ENCODE measurements around the gene PRKG1.

Gene PRKG1

DNA sequence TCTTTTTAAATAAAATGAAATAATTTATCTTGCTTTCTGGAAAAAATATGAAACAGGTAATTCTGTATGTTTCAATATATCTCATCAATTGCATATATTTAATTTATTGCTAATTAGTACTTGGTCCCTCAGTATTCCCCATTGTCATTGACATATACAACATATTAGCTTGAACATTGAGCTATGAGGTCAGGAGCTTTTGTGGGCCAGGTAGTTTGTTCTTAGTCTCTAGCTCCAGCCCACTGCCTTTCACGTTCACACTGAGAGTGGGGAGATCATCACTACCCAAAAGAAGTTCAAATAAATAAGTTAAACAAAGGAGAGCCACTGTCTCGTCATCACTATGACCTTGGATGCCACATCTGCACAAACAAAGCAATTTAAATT lies 1185.1 kb downstream of the PRKG1 start:
- ChIA-PET POLR2A (ENCODE audit: low non-redundant PET) (no interaction called here), CTCF (interaction anchor here (0.9 kb wide), 1 partner anchor 49 kb away, joined by 3 read pairs; no protein-coding TSS in a partner anchor)
- no peak for DNase-seq (ENCODE audit: low spot score)
- H3K27ac ChIP-seq = no peak overlapping the region
- no peak for TF ChIP-seq CTCF (conservative IDR thresholded peaks at IDR 0.05; ENCODE audit: low read depth)

DNA sequence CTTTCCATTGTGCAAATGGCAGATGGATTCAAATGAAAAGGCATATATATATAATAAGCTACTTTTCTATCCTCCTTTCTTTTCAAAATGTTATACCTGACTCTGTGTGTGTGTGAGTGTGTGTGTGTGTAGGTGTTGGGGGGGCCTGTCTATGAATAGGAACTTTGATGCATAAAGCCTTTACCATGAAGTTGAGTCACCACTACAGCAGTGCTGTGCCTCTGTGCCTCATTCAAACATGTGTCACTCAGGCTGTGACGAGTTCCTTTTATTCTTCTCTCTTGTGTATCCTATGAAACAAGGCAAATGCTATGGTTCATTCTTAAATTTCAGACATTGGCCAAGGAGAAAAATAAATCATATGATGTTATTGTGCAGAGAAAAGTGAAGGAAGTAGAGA lies 1187.1 kb downstream of the PRKG1 start:
- POLR2A ChIA-PET (ENCODE audit: low non-redundant PET) = no interaction called here
- no peak for DNase-seq (ENCODE audit: low spot score)
- no peak overlapping the region for H3K27ac ChIP-seq
- TF ChIP-seq CTCF (conservative IDR thresholded peaks at IDR 0.05; ENCODE audit: low read depth) = no peak
- CTCF ChIA-PET = interaction anchor here (0.6 to 0.7 kb wide), 4 partner anchors 9 to 426 kb away, joined by 3 to 5 read pairs (median 3); no protein-coding TSS in a partner anchor

- no peak for DNase-seq (ENCODE audit: low spot score)
- ChIA-PET CTCF (interaction anchor here (0.5 kb wide), 1 partner anchor 261 kb away, joined by 3 read pairs; no protein-coding TSS in a partner anchor), POLR2A (ENCODE audit: low non-redundant PET) (no interaction called here)
- TF ChIP-seq CTCF (conservative IDR thresholded peaks at IDR 0.05; ENCODE audit: low read depth) = no peak
- H3K27ac ChIP-seq = no peak overlapping the region
Measured at GRCh38 chr10:52265131-52265926, 1191.0 kb downstream of the PRKG1 start.

- no peak for TF ChIP-seq CTCF (conservative IDR thresholded peaks at IDR 0.05; ENCODE audit: low read depth)
- POLR2A ChIA-PET (ENCODE audit: low non-redundant PET) = no interaction called here
- H3K27ac ChIP-seq = no peak overlapping the region
- no peak for DNase-seq (ENCODE audit: low spot score)
- CTCF ChIA-PET = no interaction called here
Measured at GRCh38 chr10:52266858-52267257, 1192.6 kb downstream of the PRKG1 start.

DNA sequence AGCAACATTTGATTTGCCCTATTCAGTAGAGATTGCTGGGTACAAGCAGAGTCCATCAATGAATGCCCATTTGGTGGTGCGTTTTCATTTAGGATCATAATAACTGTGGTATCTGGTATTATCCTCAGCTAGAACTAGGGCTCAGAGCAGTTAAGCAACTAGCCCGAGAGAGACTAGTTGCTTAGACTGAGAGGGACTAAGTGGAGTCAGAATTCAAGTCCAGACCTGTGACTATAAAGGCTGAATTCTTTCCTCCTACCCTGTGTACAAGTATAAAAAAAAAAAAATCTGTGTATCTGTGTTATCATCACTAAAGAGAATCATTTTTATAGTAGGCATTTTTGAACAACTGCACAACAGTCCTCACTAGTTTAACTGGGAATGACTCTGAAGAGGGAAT lies 1194.5 kb downstream of the PRKG1 start:
- TF ChIP-seq CTCF (conservative IDR thresholded peaks at IDR 0.05; ENCODE audit: low read depth) = no peak
- CTCF ChIA-PET = interaction anchor here (0.7 kb wide), 1 partner anchor 174 kb away, joined by 3 read pairs; no protein-coding TSS in a partner anchor
- no peak for DNase-seq (ENCODE audit: low spot score)
- H3K27ac ChIP-seq = no peak overlapping the region
- POLR2A ChIA-PET (ENCODE audit: low non-redundant PET) = no interaction called here

DNA sequence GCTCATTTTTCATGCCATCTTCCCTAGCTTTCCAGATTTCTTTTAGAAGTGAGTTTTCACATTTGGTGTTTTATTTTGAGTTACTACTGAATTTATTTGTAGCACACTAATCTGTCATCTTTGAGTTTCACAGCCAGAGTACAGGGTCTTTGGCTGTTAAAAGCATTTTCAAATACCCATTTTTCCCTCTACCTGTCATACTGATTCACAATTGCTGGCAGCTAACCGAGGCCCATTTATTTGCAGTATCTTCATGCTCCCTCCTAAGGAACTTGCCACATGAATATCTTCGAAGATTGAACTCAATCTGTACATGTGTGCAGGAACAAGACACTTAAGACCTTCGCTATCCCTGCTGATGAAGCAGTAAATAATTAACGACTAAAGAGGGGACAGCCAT lies 1194.9 kb downstream of the PRKG1 start:
- POLR2A ChIA-PET (ENCODE audit: low non-redundant PET) = no interaction called here
- H3K27ac ChIP-seq = no peak overlapping the region
- TF ChIP-seq CTCF (conservative IDR thresholded peaks at IDR 0.05; ENCODE audit: low read depth) = no peak
- DNase-seq (ENCODE audit: low spot score) = no peak
- CTCF ChIA-PET = interaction anchor here (0.7 kb wide), 1 partner anchor 173 kb away, joined by 3 read pairs; no protein-coding TSS in a partner anchor
